ENCODE data around the gene SLC9A4.

The SLC9A4 gene

GRCh38 chr2:102474785-102475184 lies 1.8 kb downstream of the SLC9A4 start:
- Histone ChIP-seq H3K79me2 (no peaks in the 10 kb centered on the region), H3K4me2 (ENCODE audit: low read length) (no peak overlapping the region), H3K36me3 (ENCODE audit: control insufficient read depth, insufficient read depth, low read length) (no peaks in the 10 kb centered on the region), H3K4me3 (ENCODE audit: low read depth, low read length) (no peak overlapping the region), H3K4me1 (no peaks in the 10 kb centered on the region), H3K27ac (no peak overlapping the region), H3K27me3 (ENCODE audit: control insufficient read depth, insufficient read depth, low read length) (no peaks in the 10 kb centered on the region), H2AFZ (no peak overlapping the region), H3K9me3 (ENCODE audit: control insufficient read depth, low read length) (no peaks in the 10 kb centered on the region), H3K9ac (no peak overlapping the region)
- TF ChIP-seq, protein P1, sequence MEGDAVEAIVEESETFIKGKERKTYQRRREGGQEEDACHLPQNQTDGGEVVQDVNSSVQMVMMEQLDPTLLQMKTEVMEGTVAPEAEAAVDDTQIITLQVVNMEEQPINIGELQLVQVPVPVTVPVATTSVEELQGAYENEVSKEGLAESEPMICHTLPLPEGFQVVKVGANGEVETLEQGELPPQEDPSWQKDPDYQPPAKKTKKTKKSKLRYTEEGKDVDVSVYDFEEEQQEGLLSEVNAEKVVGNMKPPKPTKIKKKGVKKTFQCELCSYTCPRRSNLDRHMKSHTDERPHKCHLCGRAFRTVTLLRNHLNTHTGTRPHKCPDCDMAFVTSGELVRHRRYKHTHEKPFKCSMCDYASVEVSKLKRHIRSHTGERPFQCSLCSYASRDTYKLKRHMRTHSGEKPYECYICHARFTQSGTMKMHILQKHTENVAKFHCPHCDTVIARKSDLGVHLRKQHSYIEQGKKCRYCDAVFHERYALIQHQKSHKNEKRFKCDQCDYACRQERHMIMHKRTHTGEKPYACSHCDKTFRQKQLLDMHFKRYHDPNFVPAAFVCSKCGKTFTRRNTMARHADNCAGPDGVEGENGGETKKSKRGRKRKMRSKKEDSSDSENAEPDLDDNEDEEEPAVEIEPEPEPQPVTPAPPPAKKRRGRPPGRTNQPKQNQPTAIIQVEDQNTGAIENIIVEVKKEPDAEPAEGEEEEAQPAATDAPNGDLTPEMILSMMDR (IDR thresholded peaks at IDR 0.05), result no peak

GRCh38 chr2:102478686-102479470 lies 5.9 kb downstream of the SLC9A4 start:
- Histone ChIP-seq H3K27ac (no peak overlapping the region), H3K9ac (no peak overlapping the region), H3K79me2 (no peaks in the 10 kb centered on the region), H3K4me3 (ENCODE audit: low read depth, low read length) (no peak overlapping the region), H3K4me2 (ENCODE audit: low read length) (no peak overlapping the region), H3K9me3 (ENCODE audit: control insufficient read depth, low read length) (no peaks in the 10 kb centered on the region), H2AFZ (no peak overlapping the region), H3K4me1 (no peaks in the 10 kb centered on the region), H3K36me3 (ENCODE audit: control insufficient read depth, insufficient read depth, low read length) (no peaks in the 10 kb centered on the region), H3K27me3 (ENCODE audit: control insufficient read depth, insufficient read depth, low read length) (no peaks in the 10 kb centered on the region)
- TF ChIP-seq, protein P1 (IDR thresholded peaks at IDR 0.05), result no peak

- Histone ChIP-seq H3K36me3 (ENCODE audit: control insufficient read depth, insufficient read depth, low read length) (no peaks in the 10 kb centered on the region), H3K27me3 (ENCODE audit: control insufficient read depth, insufficient read depth, low read length) (no peaks in the 10 kb centered on the region), H3K27ac (no peak overlapping the region), H3K79me2 (no peaks in the 10 kb centered on the region), H3K4me3 (ENCODE audit: low read depth, low read length) (no peak overlapping the region), H3K4me2 (ENCODE audit: low read length) (no peak overlapping the region), H3K9me3 (ENCODE audit: control insufficient read depth, low read length) (no peaks in the 10 kb centered on the region), H3K9ac (no peak overlapping the region), H2AFZ (no peak overlapping the region), H3K4me1 (no peaks in the 10 kb centered on the region)
- TF ChIP-seq, protein P1 (IDR thresholded peaks at IDR 0.05), result no peak
Observed at GRCh38 chr2:102480285-102481195, 7.5 kb downstream of the SLC9A4 start.

DNA sequence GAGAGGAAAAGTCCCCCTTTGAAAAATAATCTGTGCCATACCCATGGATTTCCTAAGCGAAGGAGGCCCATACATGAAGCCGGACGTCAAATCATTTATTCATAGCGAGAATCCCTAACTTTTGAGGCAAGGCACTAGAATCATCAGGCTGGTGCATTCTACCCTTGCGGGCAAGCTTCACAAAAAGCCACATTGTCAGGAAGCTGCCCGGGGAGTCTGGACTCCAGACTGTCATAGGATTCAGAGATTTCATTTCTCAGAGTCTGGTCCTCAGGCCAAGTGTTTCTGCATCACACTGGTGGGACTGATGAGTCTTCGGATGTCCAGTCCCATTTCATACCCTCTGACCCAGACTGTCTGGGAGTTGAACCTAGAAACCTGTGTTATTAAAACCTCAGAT lies 8.9 kb downstream of the SLC9A4 start:
- no peak overlapping the region for H2AFZ ChIP-seq
- H3K9me3 ChIP-seq (ENCODE audit: control insufficient read depth, low read length), result no peaks in the 10 kb centered on the region
- H3K4me3 ChIP-seq (ENCODE audit: low read depth, low read length), result no peak overlapping the region
- no peaks in the 10 kb centered on the region for H3K36me3 ChIP-seq (ENCODE audit: control insufficient read depth, insufficient read depth, low read length)
- no peak overlapping the region for H3K9ac ChIP-seq
- no peaks in the 10 kb centered on the region for H3K27me3 ChIP-seq (ENCODE audit: control insufficient read depth, insufficient read depth, low read length)
- no peak overlapping the region for H3K4me2 ChIP-seq (ENCODE audit: low read length)
- no peaks in the 10 kb centered on the region for H3K4me1 ChIP-seq
- TF ChIP-seq, protein P1 (IDR thresholded peaks at IDR 0.05), result no peak
- H3K27ac ChIP-seq, result no peak overlapping the region
- H3K79me2 ChIP-seq, result no peaks in the 10 kb centered on the region
